Body of pancreas (tissue), 4 donors: ENCODE measurements around the gene CCDC106. TPM values are rescaled to one million over a fixed set of nuclear protein-coding genes. Genes with fewer than 3 reads are reported as not detected.

Source experiments
- ATAC-seq: fragments of 150-250 bp; one replicate; pipeline ENCODE4 v1.9.1; 2016
- DNase-seq, 4 donors: peaks; one replicate each; pipeline ENCODE4 v3.0.0-alpha.2; 2019
- H3K27ac ChIP-seq, 4 donors: fragments of 200-600 bp; sonication (generic); 1 replicate in 3 of 4; 2 replicates in 1 of 4; pipeline versions ENCODE4 v1.5.1 to v1.6.1; 2016 to 2019; ENCODE audit warnings: mild to moderate bottlenecking in 1 of 4, mixed read lengths in 1 of 4, moderate library complexity in 1 of 4
- H3K27me3 ChIP-seq, 2 donors: fragments of 200-600 bp; sonication (generic); one replicate each; pipeline ENCODE4 v1.6.0; 2016; ENCODE audit warnings: mild to moderate bottlenecking in 1 of 2
- H3K36me3 ChIP-seq, 2 donors: fragments of 200-600 bp; sonication (generic); replicated peaks in 1 of 2; 2 replicates each; pipeline ENCODE4 v1.5.1; 2016; ENCODE audit warnings: low read depth in 2 of 2; ENCODE audit not compliant: insufficient read depth in 1 of 2
- H3K4me1 ChIP-seq: fragments of 200-600 bp; sonication (generic); one replicate; pipeline ENCODE4 v1.6.0; 2016
- H3K4me3 ChIP-seq, 2 donors: fragments of 200-600 bp; sonication (generic); 1 replicate in 1 of 2; 2 replicates in 1 of 2; pipeline ENCODE4 v1.5.1; 2016 to 2019
- H3K9me3 ChIP-seq, 3 donors: fragments of 200-600 bp; sonication (generic); 1 replicate in 2 of 3; 2 replicates in 1 of 3; pipeline ENCODE4 v1.5.1; 2016
- CTCF ChIP-seq, 7 experiments: fragments of 450-650 bp in 4 of 7; fragments of 200-600 bp in 3 of 7; sonication (generic) in 3 of 7; IDR thresholded peaks; one replicate each; pipeline ENCODE4 v1.5.1; 2016 to 2019; ENCODE audit warnings: antibody characterized with exemption in 7 of 7
- POLR2A ChIP-seq, 3 donors: fragments of 450-650 bp; IDR thresholded peaks; one replicate each; pipeline ENCODE4 v1.6.1; 2016; ENCODE audit warnings: antibody characterized with exemption in 3 of 3, mild to moderate bottlenecking in 2 of 3
- WGBS, 2 donors: methylation state at CpG; one replicate each; pipeline ENCODE4 v1.1.5; 2017; 5-methylcytosine and 5-hydroxymethylcytosine counted together
- intact Hi-C: fragments of 100-400 bp; cut with DNase I; formaldehyde crosslinking; loops from one replicate; pipeline ENCODE4 v1.15.1; 2023
- total RNA-seq, 2 donors: library from RNA; depleted of rRNA; stranded (reverse); fragments of >200 nt; gene quantifications; one replicate each; pipeline ENCODE4 v1.1.0, GENCODE V29; 2016

CCDC106 gene
- total RNA-seq, 2 donors from 2014 or later: 5.9 to 15.0 TPM

GRCh38 chr19:55671054-55671378, 23.0 kb downstream of the CCDC106 start:
- no peak for TF ChIP-seq CTCF (IDR thresholded peaks at IDR 0.05)
- DNase-seq (no peak), ATAC-seq (no peak)
- no peak overlapping the region for H3K4me3 ChIP-seq
- no peaks in the 10 kb centered on the region for H3K27me3 ChIP-seq
- H3K27ac ChIP-seq: no peak overlapping the region
- no peaks in the 10 kb centered on the region for H3K9me3 ChIP-seq
- H3K36me3 ChIP-seq: peaks cover 13 to 31% of the 10 kb centered on the region in 2 donors
- WGBS, 2 donors: 62 to 82% methylated on average over 2 of the region's 2 CpGs
- intact Hi-C loops: loop anchor here (10.0 kb wide), 1 partner anchor 1216 kb away; no protein-coding TSS in a partner anchor
- H3K4me1 ChIP-seq: peaks cover 24% of the 10 kb centered on the region

GRCh38 chr19:55672418-55672817, 24.4 kb downstream of the CCDC106 start:
- 86 to 91% methylated on average over 5 of the region's 5 CpGs for WGBS, 2 donors
- ATAC-seq: no peak

GRCh38 chr19:55673465-55673864, 25.5 kb downstream of the CCDC106 start:
- no peak overlapping the region for H3K27ac ChIP-seq
- 74 to 78% methylated on average over 9 of the region's 9 CpGs for WGBS, 2 donors
- ATAC-seq (no peak), DNase-seq (no peak)
- H3K4me3 ChIP-seq: no peak overlapping the region
- no peaks in the 10 kb centered on the region for H3K9me3 ChIP-seq
- TF ChIP-seq POLR2A (IDR thresholded peaks at IDR 0.05) (no peak), CTCF (IDR thresholded peaks at IDR 0.05) (no peak)
- intact Hi-C loops: loop anchor here (10.0 kb wide), 1 partner anchor 1219 kb away; no protein-coding TSS in a partner anchor
- H3K4me1 ChIP-seq: peaks cover 38% of the 10 kb centered on the region
- no peaks in the 10 kb centered on the region for H3K27me3 ChIP-seq
- H3K36me3 ChIP-seq: peaks cover 12 to 23% of the 10 kb centered on the region in 2 donors

More at GRCh38 chr19:55672418-55672817, 24.4 kb downstream of the CCDC106 start:
- peaks cover 13 to 23% of the 10 kb centered on the region in 2 donors for H3K36me3 ChIP-seq
- no peaks in the 10 kb centered on the region for H3K9me3 ChIP-seq
- intact Hi-C loops: loop anchor here (10.0 kb wide), 1 partner anchor 1218 kb away; no protein-coding TSS in a partner anchor
- TF ChIP-seq POLR2A (IDR thresholded peaks at IDR 0.05) (no peak), CTCF (IDR thresholded peaks at IDR 0.05) (no peak)
- peaks cover 36% of the 10 kb centered on the region for H3K4me1 ChIP-seq
- no peak for DNase-seq
- H3K4me3 ChIP-seq: no peak overlapping the region
- no peaks in the 10 kb centered on the region for H3K27me3 ChIP-seq
- no peak overlapping the region for H3K27ac ChIP-seq

GRCh38 chr19:55673889-55674288, 25.9 kb downstream of the CCDC106 start:
- intact Hi-C loops: loop anchor here (10.0 kb wide), 1 partner anchor 1219 kb away; no protein-coding TSS in a partner anchor
- no peaks in the 10 kb centered on the region for H3K9me3 ChIP-seq
- no peaks in the 10 kb centered on the region for H3K27me3 ChIP-seq
- DNase-seq (no peak), ATAC-seq (no peak)
- H3K4me1 ChIP-seq: peaks cover 42% of the 10 kb centered on the region
- peaks cover 8 to 22% of the 10 kb centered on the region in 2 donors for H3K36me3 ChIP-seq
- 60 to 88% methylated on average over 8 to 15 of the region's 15 CpGs for WGBS, 2 donors
- no peak overlapping the region for H3K4me3 ChIP-seq
- H3K27ac ChIP-seq: peak overlapping the region in 1 of 4 donors; percentile 80
- TF ChIP-seq CTCF (IDR thresholded peaks at IDR 0.05) (no peak), POLR2A (IDR thresholded peaks at IDR 0.05) (no peak)

GRCh38 chr19:55674459-55674840, 26.4 kb downstream of the CCDC106 start:
- H3K27ac ChIP-seq: peak overlapping the region; percentile 80 to 95 (median 91)
- DNase-seq (no peak), ATAC-seq (no peak)
- H3K4me1 ChIP-seq: peaks cover 48% of the 10 kb centered on the region
- WGBS, 2 donors: 15 to 31% methylated on average over 10 to 17 of the region's 17 CpGs
- no peak for TF ChIP-seq POLR2A (IDR thresholded peaks at IDR 0.05)
- no peak for TF ChIP-seq CTCF (IDR thresholded peaks at IDR 0.05)
- H3K9me3 ChIP-seq: no peaks in the 10 kb centered on the region
- peaks cover 4 to 22% of the 10 kb centered on the region in 2 donors for H3K36me3 ChIP-seq
- H3K27me3 ChIP-seq: no peaks in the 10 kb centered on the region
- peak overlapping the region; percentile 35 to 79 for H3K4me3 ChIP-seq
- intact Hi-C loops: loop anchor here (10.0 kb wide), 1 partner anchor 1220 kb away; no protein-coding TSS in a partner anchor
